ENCODE measurements around the gene APOLD1. TPM values are rescaled to one million over a fixed set of nuclear protein-coding genes. Genes with fewer than 3 reads are reported as not detected.
"Not testable (repeated sequence)": the region's sequence is repeated elsewhere in the genome, so short reads cannot be mapped to it uniquely, and the experiment has no call there.

The APOLD1 gene
- total RNA-seq, 1 experiment from 2014 or later = 5.3 TPM

GRCh38 chr12:12819221-12819620 lies 33.8 kb downstream of the APOLD1 start:
- no peaks in the 10 kb centered on the region for H3K27me3 Mint-ChIP-seq (ENCODE audit: unreplicated experiment)
- H3K4me3 Mint-ChIP-seq (ENCODE audit: low read depth, unreplicated experiment) = peak overlapping the region; percentile 45
- peak overlapping the region; percentile 7 for H3K27ac Mint-ChIP-seq (ENCODE audit: unreplicated experiment)
- no peak for DNase-seq
- BruUV-seq (replicated peaks) = no TSS peak
- H3K36me3 Mint-ChIP-seq (ENCODE audit: insufficient read depth, unreplicated experiment) = peaks cover 75% of the 10 kb centered on the region
- peaks cover 75% of the 10 kb centered on the region for H3K4me1 Mint-ChIP-seq (ENCODE audit: low read depth, unreplicated experiment)
- TF ChIP-seq CTCF (IDR thresholded peaks at IDR 0.05; ENCODE audit: unreplicated experiment) = no peak
- intact Hi-C loops (cut with micrococcal nuclease; ENCODE audit: unreplicated experiment) = no loop called here
- H3K9me3 Mint-ChIP-seq (ENCODE audit: low read depth, unreplicated experiment) = no peaks in the 10 kb centered on the region
- CTCF ChIA-PET = interaction anchor here (0.6 to 1.1 kb wide), 2 partner anchors 16 to 73 kb away, joined by 3 read pairs; no protein-coding TSS in a partner anchor

- BruUV-seq (replicated peaks) = TSS peak; percentile 27
- CTCF ChIA-PET = interaction anchor here (0.5 to 1.1 kb wide), 3 partner anchors 15 to 51 kb away, joined by 3 to 4 read pairs (median 3); no protein-coding TSS in a partner anchor
- TF ChIP-seq CTCF (IDR thresholded peaks at IDR 0.05; ENCODE audit: unreplicated experiment) = no peak
- Mint-ChIP-seq H3K27me3 (ENCODE audit: unreplicated experiment) (no peaks in the 10 kb centered on the region), H3K27ac (ENCODE audit: unreplicated experiment) (peak overlapping the region; percentile 7), H3K36me3 (ENCODE audit: insufficient read depth, unreplicated experiment) (peaks cover 74% of the 10 kb centered on the region), H3K4me3 (ENCODE audit: low read depth, unreplicated experiment) (peak overlapping the region; percentile 45), H3K9me3 (ENCODE audit: low read depth, unreplicated experiment) (no peaks in the 10 kb centered on the region), H3K4me1 (ENCODE audit: low read depth, unreplicated experiment) (peaks cover 75% of the 10 kb centered on the region)
- intact Hi-C loops (cut with micrococcal nuclease; ENCODE audit: unreplicated experiment) = loop anchor here (5.0 kb wide), 1 partner anchor 33 kb away; the partner anchor contains the start of gene APOLD1
- no peak for DNase-seq
These were observed 34.4 kb downstream of the APOLD1 start for GRCh38 chr12:12819752-12820311.

- BruUV-seq (replicated peaks); H3K27me3 Mint-ChIP-seq (ENCODE audit: unreplicated experiment); H3K9me3 Mint-ChIP-seq (ENCODE audit: low read depth, unreplicated experiment); DNase-seq: not testable (repeated sequence)
- Mint-ChIP-seq H3K4me3 (ENCODE audit: low read depth, unreplicated experiment) (peak overlapping the region; percentile 45), H3K36me3 (ENCODE audit: insufficient read depth, unreplicated experiment) (peaks cover 75% of the 10 kb centered on the region), H3K27ac (ENCODE audit: unreplicated experiment) (peak overlapping the region; percentile 43), H3K4me1 (ENCODE audit: low read depth, unreplicated experiment) (peaks cover 72% of the 10 kb centered on the region)
- CTCF ChIA-PET = interaction anchor here (0.5 to 1.5 kb wide), 4 partner anchors 15 to 51 kb away, joined by 3 to 4 read pairs (median 3); no protein-coding TSS in a partner anchor
- intact Hi-C loops (cut with micrococcal nuclease; ENCODE audit: unreplicated experiment) = loop anchor here (5.0 kb wide), 1 partner anchor 33 kb away; the partner anchor contains the start of gene APOLD1
These were observed 34.9 kb downstream of the APOLD1 start for GRCh38 chr12:12820376-12820775.

GRCh38 chr12:12821975-12822374 lies 36.5 kb downstream of the APOLD1 start:
- Mint-ChIP-seq H3K9me3 (ENCODE audit: low read depth, unreplicated experiment) (no peaks in the 10 kb centered on the region), H3K4me3 (ENCODE audit: low read depth, unreplicated experiment) (no peak overlapping the region), H3K36me3 (ENCODE audit: insufficient read depth, unreplicated experiment) (peaks cover 77% of the 10 kb centered on the region), H3K27me3 (ENCODE audit: unreplicated experiment) (no peaks in the 10 kb centered on the region), H3K27ac (ENCODE audit: unreplicated experiment) (peak overlapping the region; percentile 52), H3K4me1 (ENCODE audit: low read depth, unreplicated experiment) (peaks cover 56% of the 10 kb centered on the region)
- intact Hi-C loops (cut with micrococcal nuclease; ENCODE audit: unreplicated experiment) = loop anchor here (5.0 kb wide), 1 partner anchor 35 kb away; the partner anchor contains the start of gene APOLD1
- no peak for TF ChIP-seq CTCF (IDR thresholded peaks at IDR 0.05; ENCODE audit: unreplicated experiment)
- DNase-seq = no peak
- CTCF ChIA-PET = interaction anchor here (1.5 kb wide), 1 partner anchor 35 kb away, joined by 3 read pairs; no protein-coding TSS in a partner anchor
- no TSS peak for BruUV-seq (replicated peaks)

- TSS peak; percentile 92 for BruUV-seq (replicated peaks)
- H3K27me3 Mint-ChIP-seq (ENCODE audit: unreplicated experiment) = no peaks in the 10 kb centered on the region
- no peak for TF ChIP-seq CTCF (IDR thresholded peaks at IDR 0.05; ENCODE audit: unreplicated experiment)
- peaks cover 56% of the 10 kb centered on the region for H3K4me1 Mint-ChIP-seq (ENCODE audit: low read depth, unreplicated experiment)
- H3K4me3 Mint-ChIP-seq (ENCODE audit: low read depth, unreplicated experiment) = peak overlapping the region; percentile 34
- no peak for DNase-seq
- intact Hi-C loops (cut with micrococcal nuclease; ENCODE audit: unreplicated experiment) = loop anchor here (5.0 kb wide), 1 partner anchor 36 kb away; the partner anchor contains the start of gene APOLD1
- no peaks in the 10 kb centered on the region for H3K9me3 Mint-ChIP-seq (ENCODE audit: low read depth, unreplicated experiment)
- CTCF ChIA-PET = interaction anchor here (1.0 kb wide), 1 partner anchor 49 kb away, joined by 3 read pairs; no protein-coding TSS in a partner anchor
- peak overlapping the region; percentile 62 for H3K27ac Mint-ChIP-seq (ENCODE audit: unreplicated experiment)
- H3K36me3 Mint-ChIP-seq (ENCODE audit: insufficient read depth, unreplicated experiment) = peaks cover 79% of the 10 kb centered on the region
These were observed 37.4 kb downstream of the APOLD1 start for GRCh38 chr12:12822886-12823285.

Data from Calu3 (cell line).